ENCODE results near the gene PCNP. TPM values are rescaled to one million over a fixed set of nuclear protein-coding genes. Genes with fewer than 3 reads are reported as not detected.

The PCNP gene
- total RNA-seq, 4 donors from 2014 or later = 57.6 to 68.6 (median 63.2) TPM

- no peaks in the 10 kb centered on the region for H3K4me1 ChIP-seq
- H3K27me3 ChIP-seq = no peaks in the 10 kb centered on the region
- DNase-seq = no peak
- H3K4me3 ChIP-seq = no peak overlapping the region
- no peak for TF ChIP-seq POLR2A (IDR thresholded peaks at IDR 0.05)
- TF ChIP-seq CTCF (IDR thresholded peaks at IDR 0.05 in 4 of 5, conservative IDR thresholded peaks at IDR 0.05 in 1 of 5) = no peak
- in situ Hi-C loops (cut with MboI; ENCODE audit: low sequenced_read_pairs in 4 of 4) (no loop called here), intact Hi-C loops (cut with DNase I; ENCODE audit: low total_unique reads) (no loop called here)
- no peak for ATAC-seq
- no peak overlapping the region for H3K27ac ChIP-seq
- no peaks in the 10 kb centered on the region for H3K9me3 ChIP-seq
- H3K36me3 ChIP-seq = peaks cover 0 to 1% of the 10 kb centered on the region in 2 donors
These were observed 68.5 kb downstream of the PCNP start for GRCh38 chr3:101642441-101642840.

- in situ Hi-C loops (cut with MboI; ENCODE audit: low sequenced_read_pairs in 4 of 4) (no loop called here), intact Hi-C loops (cut with DNase I; ENCODE audit: low total_unique reads) (no loop called here)
- ATAC-seq (no peak), DNase-seq (no peak)
- no peak for TF ChIP-seq CTCF (IDR thresholded peaks at IDR 0.05 in 4 of 5, conservative IDR thresholded peaks at IDR 0.05 in 1 of 5)
- TF ChIP-seq POLR2A (IDR thresholded peaks at IDR 0.05) = no peak
- Histone ChIP-seq H3K9me3 (no peaks in the 10 kb centered on the region), H3K27ac (no peak overlapping the region), H3K36me3 (peaks cover 0 to 9% of the 10 kb centered on the region in 2 donors), H3K4me1 (no peaks in the 10 kb centered on the region), H3K27me3 (no peaks in the 10 kb centered on the region), H3K4me3 (no peak overlapping the region)
These were observed 69.2 kb downstream of the PCNP start for GRCh38 chr3:101643009-101643844.

Other genes with a start within 250 kb of the PCNP start
- 10 to 100 TPM in 1 of 4 donors, 1 to 10 TPM in 3; 5.3 to 16.8 (median 5.9) TPM for gene SENP7, start 61.0 kb upstream of the PCNP start, total RNA-seq
- gene TRMT10C, start 12.3 kb upstream of the PCNP start, total RNA-seq = 10 to 100 TPM; 17.9 to 33.2 (median 26.2) TPM
- 10 to 100 TPM; 14.6 to 20.9 (median 16.1) TPM for gene ZBTB11, start 103.0 kb downstream of the PCNP start, total RNA-seq
- 1,000 to 10,000 TPM; 1,085 to 1,329 (median 1,254) TPM for gene RPL24, start 112.5 kb downstream of the PCNP start, total RNA-seq
- gene CEP97, start 150.4 kb downstream of the PCNP start, total RNA-seq = 10 to 100 TPM in 3 of 4 donors, 1 to 10 TPM in 1; 8.3 to 20.0 (median 13.2) TPM
- gene NXPE3, start 205.0 kb downstream of the PCNP start, total RNA-seq = 10 to 100 TPM; 31.5 to 52.0 (median 44.5) TPM